OCI-LY1 (cell line): ENCODE measurements around the gene XYLT1.

Experiments
- CTCF ChIP-seq: fragments of 200-600 bp; sonication (generic), shearing (Covaris generic); IDR thresholded peaks from 2 replicates; pipeline ENCODE4 v1.5.1; 2017; ENCODE audit warnings: mild to moderate bottlenecking, antibody characterized with exemption, low read length, moderate library complexity, mixed read lengths
- EZH2 ChIP-seq: fragments of 200-600 bp; sonication (generic), shearing (Covaris generic); IDR thresholded peaks from 2 replicates; pipeline ENCODE4 v1.8.0; 2017; ENCODE audit warnings: borderline replicate concordance, mixed run types, mild to moderate bottlenecking, antibody characterized with exemption, low read length, moderate library complexity, mixed read lengths

DNA sequence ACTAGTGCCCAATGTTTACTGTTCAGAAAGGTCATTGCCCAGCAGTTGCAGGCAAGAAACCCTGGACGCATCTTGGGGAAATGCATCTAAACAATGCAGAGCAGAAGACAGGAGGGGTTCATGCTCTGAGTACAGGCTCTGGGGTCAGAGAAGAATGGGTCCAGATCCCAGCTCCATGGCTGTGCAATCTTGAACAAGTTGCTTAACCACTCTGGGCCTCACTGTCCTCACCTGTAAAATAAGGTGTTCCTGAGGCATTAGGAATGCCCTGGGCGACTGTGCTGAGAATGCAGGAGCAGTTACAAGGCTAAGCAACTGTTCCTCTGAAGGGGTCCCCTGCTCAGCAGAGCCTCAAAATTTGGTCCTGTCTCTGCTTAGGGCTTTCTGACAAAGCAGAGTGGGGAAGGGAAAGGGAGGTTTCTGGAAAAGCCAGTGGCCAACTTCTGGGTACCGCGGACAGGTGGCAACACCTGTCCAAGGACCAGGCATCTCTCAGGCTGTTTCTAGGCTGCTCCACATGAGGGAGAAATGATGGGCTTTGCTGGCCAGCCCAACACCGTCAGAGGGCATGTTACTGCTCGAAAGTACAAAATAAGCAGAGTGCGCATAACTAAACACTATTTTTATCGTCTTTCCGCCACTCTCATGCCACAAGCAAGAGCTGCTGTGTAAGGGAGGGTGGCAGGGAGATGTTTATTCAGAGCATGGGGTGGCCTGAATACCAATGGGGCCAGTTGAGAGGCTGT is 176.8 kb downstream of the XYLT1 start:
- TF ChIP-seq CTCF (no peak), EZH2 (no peak)
